LNCaP clone FGC (cell line): ENCODE measurements around the gene KRT40.

Source experiments
- DNase-seq: peaks from one replicate; pipeline ENCODE4 v3.0.0-alpha.2; 2011; ENCODE audit warnings: low read depth
- H3K4me3 ChIP-seq: 2 replicates; pipeline ENCODE4 v1.5.1; 2011; ENCODE audit warnings: mild to moderate bottlenecking, low read depth, low read length, control low read depth
- TF ChIP-seq, protein P1 (sequence below): IDR thresholded peaks from 2 replicates; pipeline ENCODE4 v1.5.1; 2012; ENCODE audit warnings: mild to moderate bottlenecking; ENCODE audit not compliant: control insufficient read depth, insufficient read depth; ENCODE audit errors: extremely low read depth

Gene KRT40

GRCh38 chr17:40936976-40937375 is 47.1 kb downstream of the KRT40 start:
- no peak for DNase-seq
- H3K4me3 ChIP-seq, result no peak overlapping the region
- TF ChIP-seq, protein P1, sequence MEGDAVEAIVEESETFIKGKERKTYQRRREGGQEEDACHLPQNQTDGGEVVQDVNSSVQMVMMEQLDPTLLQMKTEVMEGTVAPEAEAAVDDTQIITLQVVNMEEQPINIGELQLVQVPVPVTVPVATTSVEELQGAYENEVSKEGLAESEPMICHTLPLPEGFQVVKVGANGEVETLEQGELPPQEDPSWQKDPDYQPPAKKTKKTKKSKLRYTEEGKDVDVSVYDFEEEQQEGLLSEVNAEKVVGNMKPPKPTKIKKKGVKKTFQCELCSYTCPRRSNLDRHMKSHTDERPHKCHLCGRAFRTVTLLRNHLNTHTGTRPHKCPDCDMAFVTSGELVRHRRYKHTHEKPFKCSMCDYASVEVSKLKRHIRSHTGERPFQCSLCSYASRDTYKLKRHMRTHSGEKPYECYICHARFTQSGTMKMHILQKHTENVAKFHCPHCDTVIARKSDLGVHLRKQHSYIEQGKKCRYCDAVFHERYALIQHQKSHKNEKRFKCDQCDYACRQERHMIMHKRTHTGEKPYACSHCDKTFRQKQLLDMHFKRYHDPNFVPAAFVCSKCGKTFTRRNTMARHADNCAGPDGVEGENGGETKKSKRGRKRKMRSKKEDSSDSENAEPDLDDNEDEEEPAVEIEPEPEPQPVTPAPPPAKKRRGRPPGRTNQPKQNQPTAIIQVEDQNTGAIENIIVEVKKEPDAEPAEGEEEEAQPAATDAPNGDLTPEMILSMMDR, result no peak

DNA sequence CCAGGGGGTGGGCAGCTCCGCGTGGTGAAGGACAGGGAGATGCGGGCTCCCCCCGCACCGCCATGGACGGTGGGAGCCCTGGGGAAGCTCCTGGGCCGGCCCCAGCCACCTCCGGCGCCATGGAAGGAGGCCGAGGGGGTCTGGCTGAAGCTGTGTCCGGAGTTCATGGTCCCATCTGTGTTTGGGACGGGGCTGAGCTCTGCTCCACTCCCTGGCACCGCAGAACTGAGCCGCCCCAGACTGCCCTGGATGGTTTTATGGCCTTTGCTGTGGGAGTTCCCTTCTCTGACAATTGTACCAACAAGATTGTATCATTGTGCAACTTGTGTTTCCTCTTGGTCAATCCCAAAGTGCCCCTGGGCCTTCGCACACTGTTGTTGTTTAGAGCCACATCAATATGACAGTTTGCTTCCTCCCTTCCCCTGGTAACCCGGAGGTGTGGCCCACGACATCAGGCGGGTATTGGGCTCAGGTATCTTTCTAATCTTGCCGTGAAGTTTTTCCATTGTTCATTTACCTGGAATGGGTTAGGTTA is 47.6 kb downstream of the KRT40 start:
- no peak for DNase-seq
- TF ChIP-seq, protein P1, result no peak
- H3K4me3 ChIP-seq, result no peak overlapping the region

GRCh38 chr17:40935624-40936023 is 48.5 kb downstream of the KRT40 start:
- TF ChIP-seq, protein P1, result no peak
- no peak overlapping the region for H3K4me3 ChIP-seq
- no peak for DNase-seq

GRCh38 chr17:40932608-40933007 is 51.5 kb downstream of the KRT40 start:
- TF ChIP-seq, protein P1, result no peak
- no peak overlapping the region for H3K4me3 ChIP-seq
- no peak for DNase-seq

DNA sequence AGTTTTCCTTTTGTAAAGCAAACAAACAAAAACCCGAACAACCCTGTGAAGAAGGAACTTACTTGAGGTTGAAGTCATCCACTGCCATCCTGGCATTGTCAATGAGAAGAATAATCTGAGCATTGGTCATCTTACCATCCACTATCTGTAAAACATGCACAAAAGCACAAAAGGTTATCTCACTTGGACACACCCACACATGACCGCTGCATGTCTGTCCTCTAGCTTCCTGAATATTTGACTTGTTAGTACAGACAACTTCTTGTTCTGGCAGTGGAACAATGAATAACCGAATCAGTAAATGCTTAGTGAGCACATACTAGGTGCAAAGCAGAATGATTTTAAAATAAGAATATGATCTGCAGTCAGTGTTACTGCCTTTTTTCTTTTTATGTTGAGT is 52.8 kb downstream of the KRT40 start:
- DNase-seq, result no peak
- no peak overlapping the region for H3K4me3 ChIP-seq
- TF ChIP-seq, protein P1, result no peak
